OCI-LY7 (cell line): ENCODE measurements around the gene EXOC1L.

Source experiments
- CTCF ChIP-seq: fragments of 200-600 bp; sonication (generic); conservative IDR thresholded peaks from 2 replicates; pipeline ENCODE4 v1.5.1; 2014; ENCODE audit warnings: mild to moderate bottlenecking, antibody characterized with exemption, low read length, moderate library complexity, mixed read lengths
- EZH2phosphoT487 ChIP-seq: fragments of 200-600 bp; sonication (generic); IDR thresholded peaks from 2 replicates; pipeline ENCODE4 v1.6.1; 2018; ENCODE audit warnings: low read depth, borderline replicate concordance, mild to moderate bottlenecking, mixed run types, antibody characterized with exemption, low read length, moderate library complexity, mixed read lengths

- TF ChIP-seq CTCF (no peak), EZH2phosphoT487 (no peak)
Measured at GRCh38 chr4:55770662-55771061, 48.9 kb upstream of the EXOC1L start.
